Activated CD4-positive, alpha-beta T cell treated with anti-CD3 and anti-CD28 coated beads, Interleukin-2, Interleukin-4, amounts not matched to agents 100 ng/mL and 50 ng/mL, durations not matched to agents 16 hours and 8 hours (primary cell): ENCODE measurements around the gene IGFBP5.

ENCODE experiments used
- DNase-seq: peaks from one replicate; pipeline ENCODE4 v3.0.0-alpha.2; 2020; ENCODE audit warnings: low spot score

The IGFBP5 gene

DNA sequence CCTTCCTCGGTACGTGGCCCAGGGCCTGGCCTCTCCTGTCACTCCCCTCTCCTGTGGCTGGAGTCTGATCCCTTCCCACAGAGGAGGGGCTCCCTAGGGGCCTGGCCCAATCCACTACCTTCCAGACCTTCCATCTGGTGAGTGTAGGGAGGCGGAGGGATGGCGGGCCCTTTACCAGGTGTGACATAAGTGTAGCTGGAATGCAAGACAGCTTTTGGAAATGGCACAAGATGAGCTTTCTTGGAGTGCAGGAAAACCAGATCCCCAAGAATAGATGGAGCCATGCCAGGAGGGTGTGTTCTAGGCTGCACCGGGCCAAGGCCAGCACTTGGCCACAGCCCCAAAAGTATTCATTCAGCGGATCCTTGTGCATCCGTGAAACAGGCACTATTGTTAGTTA is 30.1 kb downstream of the IGFBP5 start:
- no peak for DNase-seq

DNA sequence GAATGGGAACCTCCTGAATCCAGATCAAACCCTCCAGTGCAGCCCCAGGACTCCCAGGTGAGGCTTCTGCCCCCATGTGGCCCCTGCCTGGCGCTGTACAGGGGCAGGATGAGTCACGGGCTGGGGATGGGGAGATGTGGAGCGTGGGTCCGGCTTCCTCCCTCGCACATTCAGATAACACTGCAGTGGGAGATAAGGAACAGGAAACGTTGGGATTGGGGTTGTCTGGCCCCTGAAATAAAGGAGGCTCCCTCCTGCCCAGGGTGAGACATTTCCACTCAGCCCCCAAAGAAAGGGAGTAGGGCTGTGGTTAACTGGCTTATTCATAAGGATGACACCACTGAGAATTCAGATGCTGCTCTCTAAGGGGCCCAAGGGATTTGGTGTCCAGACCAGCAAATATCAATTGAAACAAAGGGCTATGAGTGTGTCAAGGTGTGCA is 30.7 kb downstream of the IGFBP5 start:
- no peak for DNase-seq

DNA sequence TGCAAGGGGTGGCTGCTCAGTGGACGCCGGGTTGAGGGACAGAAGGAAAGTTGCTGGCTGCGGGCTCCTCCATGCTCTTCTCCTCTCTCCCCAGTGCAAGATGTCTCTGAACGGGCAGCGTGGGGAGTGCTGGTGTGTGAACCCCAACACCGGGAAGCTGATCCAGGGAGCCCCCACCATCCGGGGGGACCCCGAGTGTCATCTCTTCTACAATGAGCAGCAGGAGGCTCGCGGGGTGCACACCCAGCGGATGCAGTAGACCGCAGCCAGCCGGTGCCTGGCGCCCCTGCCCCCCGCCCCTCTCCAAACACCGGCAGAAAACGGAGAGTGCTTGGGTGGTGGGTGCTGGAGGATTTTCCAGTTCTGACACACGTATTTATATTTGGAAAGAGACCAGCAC is 31.5 kb downstream of the IGFBP5 start:
- DNase-seq: no peak

DNA sequence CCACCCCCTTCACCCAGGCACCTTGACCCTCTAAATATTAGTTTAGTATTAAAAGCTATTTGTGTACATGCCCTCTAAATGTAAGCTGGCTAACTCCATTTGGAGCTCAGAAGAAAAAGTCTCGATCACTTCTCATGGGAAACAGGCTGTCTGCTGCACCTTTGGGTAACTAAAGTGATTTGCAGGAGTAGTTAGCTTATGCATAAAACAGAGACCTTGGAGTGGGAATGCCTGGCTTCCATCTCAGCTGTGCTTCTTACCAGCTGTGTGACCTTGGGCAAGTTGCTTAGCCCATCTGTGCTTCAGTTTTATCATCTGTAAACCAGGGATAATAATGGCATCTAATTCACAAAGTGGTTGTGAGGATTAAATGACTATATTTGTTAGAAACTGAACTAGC is 32.2 kb downstream of the IGFBP5 start:
- DNase-seq: no peak

DNA sequence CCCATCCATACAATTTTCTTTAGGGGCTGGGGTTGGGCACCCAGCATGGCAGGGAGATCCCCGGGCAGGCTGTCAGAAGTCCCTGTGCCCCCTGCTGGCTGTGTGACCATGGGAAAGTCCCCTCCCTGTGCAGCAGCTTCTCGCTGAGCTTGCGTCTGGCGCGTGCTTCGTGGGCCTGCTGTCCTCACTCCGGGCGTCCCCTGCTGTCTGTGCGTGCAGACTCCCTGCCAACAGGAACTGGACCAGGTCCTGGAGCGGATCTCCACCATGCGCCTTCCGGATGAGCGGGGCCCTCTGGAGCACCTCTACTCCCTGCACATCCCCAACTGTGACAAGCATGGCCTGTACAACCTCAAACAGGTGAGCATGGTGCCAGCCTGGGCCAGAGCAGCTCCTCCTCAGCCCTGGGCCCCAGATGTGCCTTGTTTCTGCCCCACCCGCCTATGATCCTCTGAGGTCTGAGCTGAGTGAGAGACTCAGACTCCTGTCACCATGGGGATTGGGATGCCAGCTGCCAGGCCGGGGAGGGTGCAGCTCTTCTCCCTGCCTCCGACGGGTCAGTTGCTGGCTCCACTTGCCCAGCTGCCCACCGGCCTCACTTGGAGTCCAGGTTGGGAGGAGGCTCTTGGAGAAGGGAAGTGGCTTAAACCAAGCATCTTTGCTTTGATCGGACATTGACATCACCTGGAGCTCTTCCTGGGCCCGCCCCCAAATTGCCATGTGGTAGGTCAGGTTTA is 33.5 kb downstream of the IGFBP5 start:
- DNase-seq: no peak

DNA sequence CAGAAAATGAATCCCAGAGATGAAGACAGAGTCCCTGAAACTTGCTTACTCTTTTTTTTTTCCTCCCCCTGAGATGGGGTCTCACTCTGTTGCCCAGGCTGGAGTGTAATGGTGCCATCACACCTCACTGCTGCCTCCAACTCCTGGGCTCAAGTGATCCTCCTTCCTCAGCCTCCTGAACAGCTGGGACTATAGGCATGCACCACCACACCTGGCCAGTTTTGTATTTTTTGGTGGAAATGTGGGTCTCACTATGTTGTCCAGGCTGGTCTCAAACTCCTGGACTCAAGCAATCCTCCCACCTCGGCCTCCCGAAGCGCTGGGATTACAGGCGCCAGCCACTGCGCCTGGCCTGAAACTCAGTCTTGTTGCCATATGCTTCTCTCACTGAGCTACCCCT is 34.3 kb downstream of the IGFBP5 start:
- no peak for DNase-seq

DNA sequence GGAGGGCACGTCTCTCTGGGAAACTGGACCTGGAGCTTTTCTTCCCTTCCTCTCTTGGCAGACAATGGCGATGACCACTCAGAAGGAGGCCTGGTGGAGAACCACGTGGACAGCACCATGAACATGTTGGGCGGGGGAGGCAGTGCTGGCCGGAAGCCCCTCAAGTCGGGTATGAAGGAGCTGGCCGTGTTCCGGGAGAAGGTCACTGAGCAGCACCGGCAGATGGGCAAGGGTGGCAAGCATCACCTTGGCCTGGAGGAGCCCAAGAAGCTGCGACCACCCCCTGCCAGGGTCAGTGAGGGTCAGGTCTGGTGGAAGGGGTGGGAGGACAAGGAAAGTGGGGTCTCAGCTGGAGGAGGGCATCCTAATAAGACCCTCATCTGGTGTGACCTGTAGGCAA is 34.9 kb downstream of the IGFBP5 start:
- no peak for DNase-seq

DNA sequence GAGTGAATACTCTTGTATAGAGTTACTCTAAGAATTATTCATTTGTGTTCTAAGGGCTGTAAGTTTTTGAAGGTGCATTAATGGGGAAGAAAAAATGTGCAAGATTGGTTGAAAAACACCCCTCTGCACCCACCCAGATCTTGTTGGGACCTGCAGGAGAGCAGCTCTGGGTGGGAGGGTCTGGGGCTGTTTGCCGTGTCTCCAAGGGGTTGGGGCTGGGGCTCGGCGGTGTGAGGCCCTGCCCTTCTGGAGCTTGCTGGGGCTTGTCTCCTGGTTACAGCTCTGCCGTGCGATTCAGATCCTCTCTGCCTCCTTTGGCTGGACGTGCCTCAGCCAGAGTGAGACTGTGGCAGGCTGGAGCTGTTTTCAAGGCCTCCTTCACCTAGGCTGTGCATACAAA is 36.1 kb downstream of the IGFBP5 start:
- DNase-seq: no peak

DNA sequence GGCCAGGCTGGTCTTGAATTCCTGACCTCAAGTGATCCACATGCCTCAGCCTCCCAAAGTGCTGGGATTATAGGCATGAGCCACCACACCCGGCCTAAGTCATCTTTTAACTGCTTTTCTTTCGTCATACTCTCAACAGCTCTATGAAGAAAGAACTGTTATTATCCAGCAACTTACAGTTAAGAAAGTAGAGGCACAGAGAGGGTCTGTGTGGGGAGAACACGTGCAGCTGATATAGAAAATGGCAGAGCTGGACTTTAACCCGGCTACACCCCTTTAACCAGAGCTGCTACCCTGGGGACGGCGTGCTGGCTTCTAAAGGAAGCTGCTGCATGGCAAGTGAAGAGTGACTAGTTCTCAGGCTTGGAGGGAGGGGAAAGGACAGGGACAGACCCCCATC is 36.6 kb downstream of the IGFBP5 start:
- DNase-seq: no peak

DNA sequence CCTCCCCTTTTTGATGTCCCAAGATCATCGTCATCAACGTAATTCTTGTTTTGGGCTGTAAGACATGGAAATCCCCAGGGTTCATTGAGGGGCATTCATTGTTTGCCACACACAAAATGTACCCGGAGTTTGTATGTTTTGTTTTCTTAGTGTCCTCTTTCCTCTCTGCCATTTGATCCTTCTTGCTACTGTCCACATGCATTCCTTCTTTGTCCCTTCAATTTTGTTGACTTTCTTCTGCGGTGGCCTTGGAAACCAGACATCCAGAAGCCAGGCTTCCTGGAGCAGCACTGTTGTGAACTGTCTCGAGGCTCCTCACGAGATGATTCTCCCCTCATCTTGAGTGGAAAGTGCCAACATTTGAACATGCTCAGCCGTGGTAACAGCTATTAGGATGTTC is 37.4 kb downstream of the IGFBP5 start:
- no peak for DNase-seq

DNA sequence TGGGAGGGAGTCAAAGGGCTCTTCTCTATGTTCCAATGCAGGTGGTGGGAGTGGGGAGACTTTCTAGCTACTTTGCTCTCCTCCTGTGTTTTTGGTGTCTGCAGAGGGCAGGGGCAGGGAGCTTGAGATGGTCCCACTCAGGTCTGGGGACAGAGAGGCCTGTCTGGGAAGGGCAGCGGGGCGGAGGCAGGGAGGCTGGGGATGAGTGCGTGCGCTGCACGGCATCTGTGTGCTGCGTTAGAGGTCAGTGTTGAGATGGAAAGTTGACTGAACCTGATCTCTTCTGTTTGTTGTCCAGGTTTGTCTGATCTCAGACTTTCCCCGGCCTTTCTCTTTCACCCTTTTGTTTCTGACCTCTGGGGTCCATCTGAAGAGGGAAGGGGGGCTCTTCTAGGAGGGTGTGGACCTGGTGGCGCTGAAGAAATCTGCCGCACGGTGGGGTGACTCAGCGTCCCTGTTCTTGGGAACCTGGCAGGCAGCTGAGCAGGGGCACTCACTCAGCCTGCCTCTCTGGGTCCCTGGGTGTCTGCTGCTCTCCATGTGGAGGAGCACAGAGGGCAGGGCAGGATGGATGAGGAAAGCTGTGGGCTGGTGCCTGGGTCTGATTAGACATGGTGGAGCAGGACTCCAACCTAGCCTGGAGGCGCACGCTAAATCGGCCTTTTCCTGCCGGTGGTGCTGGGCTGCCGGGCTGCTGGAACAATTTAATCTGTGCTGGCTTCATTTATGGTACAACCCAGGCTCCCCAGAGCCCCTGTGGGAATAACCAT is 38.1 kb downstream of the IGFBP5 start:
- DNase-seq: no peak

DNA sequence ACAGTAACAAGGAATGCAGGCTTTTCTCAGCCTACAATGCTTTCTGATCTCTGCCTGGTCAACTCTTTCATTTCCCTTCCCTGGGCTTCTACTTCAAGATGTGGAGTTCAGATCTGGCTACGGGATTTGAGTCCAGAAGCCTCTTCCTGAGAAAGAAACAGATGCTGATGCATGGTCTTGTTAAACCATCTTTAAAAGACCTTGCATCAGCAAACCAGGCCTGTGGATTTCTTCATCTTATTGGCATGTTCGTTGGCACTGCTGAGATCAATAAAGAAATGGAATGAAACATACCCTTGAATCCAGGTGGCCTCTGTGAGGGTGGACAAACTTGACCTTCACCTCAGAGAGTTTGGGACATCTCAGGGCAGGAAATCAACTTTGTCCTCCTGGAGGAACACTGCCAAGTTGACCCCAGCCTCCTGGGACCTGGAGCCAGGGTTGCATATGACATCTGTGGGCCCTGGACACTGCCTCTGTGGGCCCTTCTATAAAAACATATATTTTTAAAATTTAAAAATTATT is 40.8 kb downstream of the IGFBP5 start:
- no peak for DNase-seq

DNA sequence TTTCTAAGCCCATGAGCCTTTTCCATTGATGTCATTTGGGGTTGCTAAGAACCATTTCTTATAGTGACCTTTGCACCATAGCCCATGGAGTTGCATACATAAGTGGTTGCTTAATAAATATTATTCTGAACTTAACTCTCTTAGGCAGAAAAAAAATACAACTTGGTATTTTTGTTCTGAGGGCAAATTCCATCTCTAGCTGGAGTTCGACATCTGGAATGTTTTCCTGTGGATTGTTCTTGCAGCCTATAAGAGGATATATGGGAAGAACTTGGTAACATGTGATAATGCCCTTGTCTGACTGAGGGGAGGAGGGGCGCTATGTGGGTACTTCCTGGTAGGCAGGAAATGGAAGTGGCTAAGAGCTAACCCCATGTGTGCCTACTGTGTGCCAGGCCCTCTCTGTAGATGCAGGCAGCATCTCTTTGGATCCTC is 41.4 kb downstream of the IGFBP5 start:
- no peak for DNase-seq

DNA sequence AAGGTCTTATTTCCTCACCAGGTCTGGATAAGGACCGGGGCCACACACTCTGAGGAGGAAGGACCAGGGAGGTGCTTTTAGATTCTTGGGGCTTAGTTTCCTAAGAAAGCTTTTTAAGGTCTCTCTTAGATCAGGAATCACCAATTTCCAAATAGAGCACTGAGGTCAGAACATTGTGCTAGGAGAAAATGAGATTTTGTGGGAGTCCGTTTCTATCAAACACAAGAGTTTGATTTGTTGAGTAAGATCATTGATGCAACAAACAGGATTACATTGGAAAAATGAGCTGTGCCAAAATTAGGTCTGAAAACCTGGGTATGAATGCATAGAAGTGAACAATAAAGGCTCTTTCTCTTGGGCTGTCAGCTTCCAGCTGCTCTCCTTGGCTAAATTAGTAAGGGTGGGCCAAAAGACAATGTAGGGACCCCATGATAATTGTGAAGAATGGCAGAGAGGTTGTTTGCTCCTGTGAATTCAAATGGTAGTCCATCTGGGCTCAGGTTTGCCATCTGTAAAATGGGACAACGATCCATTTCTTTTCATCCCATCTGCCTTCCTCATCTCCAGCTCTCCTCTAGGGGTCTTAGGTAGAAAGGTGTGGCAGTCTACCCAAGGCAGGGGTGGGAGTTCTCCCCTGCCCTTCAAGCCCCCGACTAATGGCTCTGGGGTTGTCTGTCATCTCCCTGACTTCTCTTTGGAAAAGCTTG is 42.1 kb downstream of the IGFBP5 start:
- DNase-seq: no peak

DNA sequence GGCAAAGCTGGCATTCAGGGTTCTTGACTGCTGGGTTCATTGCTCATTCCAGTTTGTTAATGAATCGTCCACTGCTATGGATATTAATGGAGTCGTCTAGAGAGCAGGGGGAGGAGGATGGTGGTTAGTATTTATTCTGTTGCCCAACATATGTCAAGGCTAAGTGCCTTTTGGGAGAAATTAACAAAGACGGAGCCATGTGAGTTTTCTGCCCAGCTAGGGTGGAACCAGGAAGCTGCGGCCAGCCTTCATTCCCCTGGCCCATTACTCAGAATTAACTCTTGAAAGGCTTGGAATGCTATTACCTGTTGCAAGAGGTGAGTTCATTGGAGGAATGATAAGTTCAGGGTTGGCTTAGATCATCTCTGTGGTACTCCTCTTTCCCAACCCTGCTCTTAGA is 42.8 kb downstream of the IGFBP5 start:
- DNase-seq: no peak

DNA sequence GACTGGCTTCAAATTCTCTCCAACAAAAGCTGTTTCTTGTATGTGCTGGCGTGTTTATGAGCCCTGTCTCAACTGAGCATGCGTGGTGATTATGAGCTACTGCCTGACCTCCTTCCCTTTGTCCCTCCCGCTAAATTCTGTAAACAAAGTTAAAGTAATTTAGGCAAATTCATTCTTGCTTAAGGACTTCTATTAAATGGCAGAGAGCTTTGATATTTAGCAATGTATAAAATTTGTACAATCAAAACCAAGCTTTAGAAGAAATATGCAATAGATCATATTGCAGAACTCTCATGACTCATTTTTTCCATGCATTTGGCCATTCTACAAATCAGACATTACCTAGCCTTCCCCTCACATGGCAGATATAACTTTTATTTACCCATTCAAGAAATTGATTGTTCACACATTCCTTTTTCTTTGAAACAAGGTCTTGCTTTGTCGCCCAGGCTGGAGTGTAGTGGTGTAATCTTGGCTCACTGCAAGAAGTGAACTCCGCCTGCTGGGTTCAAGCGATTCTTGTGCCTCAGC is 43.9 kb downstream of the IGFBP5 start:
- DNase-seq: no peak

DNA sequence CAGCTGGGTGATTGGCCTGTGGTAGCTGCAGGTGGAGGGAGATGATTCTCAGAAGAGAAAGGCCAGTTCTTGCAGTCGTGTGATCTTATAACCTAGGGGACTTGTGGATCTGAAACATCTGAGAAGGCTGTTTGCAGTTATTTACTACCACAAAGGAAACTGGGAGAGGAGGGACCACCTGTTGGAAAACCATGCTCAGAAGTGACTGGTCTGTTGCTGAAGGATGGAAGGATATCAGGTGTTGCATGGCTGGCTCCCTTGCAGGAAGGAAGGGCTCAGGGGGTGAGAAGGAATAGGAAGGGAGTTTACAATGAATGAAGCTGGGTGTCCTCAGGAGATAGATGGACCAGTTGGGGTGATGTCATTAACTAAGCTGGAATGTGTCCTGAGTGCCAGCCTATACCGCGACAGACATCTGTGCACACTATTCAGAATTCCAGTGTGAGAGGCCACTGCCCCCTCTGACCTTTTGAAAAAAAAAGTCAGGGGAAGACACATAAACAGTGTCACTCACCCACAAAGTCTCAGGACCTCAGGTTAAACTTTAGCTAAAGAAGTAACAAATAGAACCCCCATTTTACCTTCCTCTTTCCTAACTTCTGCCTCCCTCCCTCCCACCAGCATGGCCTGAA is 44.6 kb downstream of the IGFBP5 start:
- DNase-seq: no peak

DNA sequence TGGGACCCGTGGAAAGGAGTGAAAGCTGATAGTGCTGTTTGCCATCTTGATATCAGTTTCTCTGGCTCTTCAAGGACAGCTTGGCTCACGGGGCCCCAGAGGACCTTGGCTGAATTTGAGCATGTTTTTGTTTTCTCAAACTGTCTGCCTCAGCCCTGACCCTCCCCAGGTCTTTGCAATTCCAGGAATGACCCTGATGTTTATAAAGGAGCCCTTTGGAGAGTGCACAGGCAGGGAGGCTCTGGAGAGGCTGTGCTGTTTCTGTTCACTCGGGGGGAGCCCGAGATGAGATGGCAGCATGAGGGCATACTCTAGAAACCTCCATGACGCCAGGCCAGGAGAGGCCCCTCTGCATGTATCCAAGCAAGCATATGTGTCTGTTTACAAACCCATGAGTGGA is 45.8 kb downstream of the IGFBP5 start:
- no peak for DNase-seq

DNA sequence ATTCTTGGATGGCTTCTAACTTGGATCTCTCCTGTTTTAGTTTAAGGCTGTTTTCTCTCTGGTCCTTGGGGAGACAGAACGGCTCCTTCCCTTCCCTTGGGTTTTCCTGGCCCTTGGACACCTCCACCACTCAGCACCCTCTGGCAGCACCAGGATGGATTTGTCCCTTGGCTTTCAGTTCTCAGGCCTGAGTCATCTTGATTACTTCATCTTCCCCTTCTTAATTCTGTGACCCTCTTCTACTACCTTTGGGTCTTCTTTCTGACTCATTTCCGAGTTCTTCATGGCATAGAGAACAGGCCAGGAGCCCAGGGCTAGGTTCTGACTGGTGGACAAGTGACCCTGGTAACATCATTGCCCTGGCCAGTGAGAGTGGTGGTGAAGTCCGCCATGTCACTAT is 47.2 kb downstream of the IGFBP5 start:
- no peak for DNase-seq

DNA sequence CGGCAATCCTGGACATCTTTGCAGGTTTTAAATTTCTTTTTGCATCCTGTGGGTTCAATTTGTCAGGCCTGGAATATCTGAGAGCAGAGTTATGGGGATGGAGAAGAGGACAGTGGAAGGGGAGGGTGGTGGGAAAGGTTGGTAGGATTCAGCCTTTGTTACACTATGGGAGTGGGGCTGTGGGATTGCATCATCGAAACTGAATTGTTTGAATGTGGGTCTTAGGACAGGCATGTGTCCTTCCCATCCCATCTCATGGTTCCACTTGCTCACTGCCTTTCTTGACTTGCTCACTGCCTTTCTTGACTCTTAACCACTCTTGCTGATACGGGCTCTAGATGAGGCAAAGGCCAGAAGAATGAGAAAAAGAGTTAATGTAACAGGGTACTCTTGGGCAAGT is 49.2 kb downstream of the IGFBP5 start:
- no peak for DNase-seq

DNA sequence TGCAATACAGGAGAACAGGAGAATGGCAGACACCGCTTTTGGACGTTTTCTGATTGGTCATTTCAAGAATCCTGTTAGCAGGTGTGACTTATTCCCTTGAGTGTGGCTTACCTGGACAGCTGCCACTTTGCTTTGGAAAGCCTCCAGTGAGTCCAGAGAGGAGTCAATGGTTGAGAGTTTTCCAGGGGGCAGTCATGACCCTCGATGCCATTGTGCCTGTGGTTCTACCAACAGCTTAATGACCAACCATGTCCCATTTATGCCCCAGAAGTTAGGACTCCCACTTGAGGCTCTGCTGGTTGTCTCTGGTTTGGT is 49.8 kb downstream of the IGFBP5 start:
- DNase-seq: no peak
